Fibroblast of mammary gland (primary cell): ENCODE data around the gene SPSB3.
"Not testable (repeated sequence)": the region's sequence is repeated elsewhere in the genome, so short reads cannot be mapped to it uniquely, and the experiment has no call there.

ENCODE experiments used
- DNase-seq: peaks from one replicate; pipeline ENCODE4 v3.0.0-alpha.2; 2010; ENCODE audit warnings: low read depth
- H3K4me3 ChIP-seq: 2 replicates; pipeline ENCODE4 v1.5.1; 2011; ENCODE audit warnings: low read depth, mild to moderate bottlenecking, low read length, moderate library complexity; ENCODE audit not compliant: control insufficient read depth
- CTCF ChIP-seq: conservative IDR thresholded peaks from 2 replicates; pipeline ENCODE4 v1.5.1; 2011; ENCODE audit warnings: low read depth, low read length, inconsistent platforms; ENCODE audit not compliant: control insufficient read depth, insufficient read depth

Gene SPSB3

GRCh38 chr16:1734123-1734522 is 48.2 kb downstream of the SPSB3 start:
- no peak for TF ChIP-seq CTCF
- no peak for DNase-seq
- H3K4me3 ChIP-seq, result no peak overlapping the region

GRCh38 chr16:1732551-1732987 is 49.8 kb downstream of the SPSB3 start:
- not testable (repeated sequence) for DNase-seq, H3K4me3 ChIP-seq

- TF ChIP-seq CTCF, result no peak
- no peak overlapping the region for H3K4me3 ChIP-seq
- DNase-seq, result no peak
Measured at GRCh38 chr16:1732071-1732470, 50.3 kb downstream of the SPSB3 start.

GRCh38 chr16:1731603-1732002 is 50.8 kb downstream of the SPSB3 start:
- no peak for TF ChIP-seq CTCF
- H3K4me3 ChIP-seq, result no peak overlapping the region
- no peak for DNase-seq

GRCh38 chr16:1731073-1731472 is 51.3 kb downstream of the SPSB3 start:
- TF ChIP-seq CTCF, result no peak
- DNase-seq, result no peak
- no peak overlapping the region for H3K4me3 ChIP-seq

- TF ChIP-seq CTCF, result no peak
- no peak for DNase-seq
- no peak overlapping the region for H3K4me3 ChIP-seq
Measured at GRCh38 chr16:1729445-1729844, 52.9 kb downstream of the SPSB3 start.

GRCh38 chr16:1729026-1729425 is 53.3 kb downstream of the SPSB3 start:
- no peak for TF ChIP-seq CTCF
- DNase-seq, result no peak
- H3K4me3 ChIP-seq, result no peak overlapping the region
